ENCODE data around the gene TEX2.
"Not testable (repeated sequence)": the region's sequence is repeated elsewhere in the genome, so short reads cannot be mapped to it uniquely, and the experiment has no call there.

TEX2 gene

DNA sequence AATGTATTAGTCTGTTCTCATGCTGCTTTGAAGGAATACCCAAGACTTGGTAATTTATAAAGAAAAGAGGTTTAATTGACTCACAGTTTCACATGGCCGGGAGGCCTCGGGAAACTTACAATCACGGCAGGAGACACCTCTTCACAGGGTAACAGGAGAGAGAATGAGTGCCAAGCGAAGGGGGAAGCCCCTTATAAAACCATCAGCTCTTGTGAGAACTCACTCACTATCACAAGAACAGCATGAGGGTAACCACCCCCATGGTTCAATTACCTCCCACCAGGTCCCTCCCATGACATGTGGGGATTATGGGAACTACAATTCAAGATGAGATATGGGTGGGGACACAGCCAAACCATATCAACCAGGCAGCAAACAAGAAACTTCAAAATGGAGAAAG is 24.6 kb downstream of the TEX2 start:
- DNase-seq, result peak; percentile 72

DNA sequence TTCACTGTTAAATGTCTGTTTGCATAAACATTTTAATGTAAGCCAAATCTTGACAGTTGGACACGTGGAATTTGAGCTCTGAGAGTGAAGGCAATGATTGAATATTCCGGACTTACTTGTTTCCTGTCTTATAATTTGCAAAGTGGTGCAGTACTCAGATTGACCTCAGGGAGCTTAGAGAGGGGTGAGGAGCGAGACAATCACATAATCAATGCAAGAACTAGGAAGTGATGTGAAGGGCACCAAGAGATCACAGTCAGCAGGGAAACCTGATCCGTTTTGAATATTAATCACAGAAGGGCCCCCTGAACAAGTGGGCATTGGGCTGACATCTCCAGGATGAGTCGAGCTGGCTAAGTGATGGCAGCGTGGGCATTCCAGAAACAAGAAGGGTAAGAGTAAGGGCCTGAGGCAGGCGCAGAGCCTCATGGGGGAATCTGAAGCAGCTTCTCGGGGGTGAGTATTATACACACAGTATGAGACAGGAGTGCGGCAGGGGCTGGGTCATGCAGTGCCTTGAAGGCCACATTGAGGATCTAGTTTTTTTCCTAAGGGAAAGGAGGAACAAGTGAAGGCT is 26.1 kb downstream of the TEX2 start:
- DNase-seq, result no peak

DNA sequence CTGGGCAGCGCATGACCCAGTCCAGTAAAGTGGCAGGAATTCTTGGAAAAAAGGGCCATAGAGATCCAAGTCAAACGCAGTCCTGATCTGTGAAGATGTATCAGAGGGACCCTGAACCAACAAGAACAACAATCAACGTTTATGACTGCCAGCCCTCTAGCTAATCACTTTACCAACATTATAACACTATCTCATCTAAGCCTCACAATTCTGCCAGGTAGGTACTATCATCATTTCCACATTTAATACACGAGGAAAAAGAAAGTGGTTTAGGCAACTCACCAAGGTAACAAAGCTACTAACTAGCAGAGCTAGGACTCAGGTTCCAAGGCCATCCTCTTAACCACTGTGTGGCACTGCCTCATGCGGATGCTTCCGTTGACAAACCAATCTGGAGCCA is 28.1 kb downstream of the TEX2 start:
- DNase-seq, result no peak

DNA sequence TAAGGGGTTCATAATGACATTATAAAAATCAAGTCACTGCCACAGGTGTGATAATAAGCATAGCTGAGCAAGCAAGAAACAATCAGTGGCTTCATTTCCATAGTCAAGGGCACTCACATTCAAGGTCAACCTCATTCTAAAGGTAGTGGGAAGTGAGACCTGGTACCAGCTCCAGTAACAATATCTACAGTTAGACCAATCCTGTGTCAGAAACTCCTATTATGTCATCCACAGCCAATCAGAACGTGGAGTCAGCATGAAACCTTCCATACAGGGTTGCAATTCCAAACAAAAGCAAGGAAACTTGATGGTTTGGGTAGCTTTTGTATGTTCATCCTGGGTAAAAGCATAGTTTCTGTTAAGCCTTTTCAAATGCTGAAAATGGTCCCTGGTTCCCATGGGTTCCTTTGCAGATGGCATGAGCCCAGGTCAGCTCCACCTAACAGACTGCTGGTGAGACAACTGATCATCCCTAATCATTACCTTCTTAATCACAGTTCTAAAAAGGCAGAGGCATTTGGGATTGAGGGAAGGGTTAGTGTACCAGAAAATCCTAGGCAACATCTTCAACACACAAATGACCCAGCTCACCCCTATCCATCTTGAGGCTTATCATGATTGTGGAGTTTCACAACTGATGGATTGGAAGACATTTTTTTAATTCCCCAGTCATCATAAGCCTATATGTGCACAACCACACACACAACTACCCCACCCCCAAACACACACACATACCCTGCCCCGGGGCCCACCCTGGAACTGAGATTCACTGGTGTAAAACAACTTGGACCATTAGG is 30.4 kb downstream of the TEX2 start:
- DNase-seq, result no peak

DNA sequence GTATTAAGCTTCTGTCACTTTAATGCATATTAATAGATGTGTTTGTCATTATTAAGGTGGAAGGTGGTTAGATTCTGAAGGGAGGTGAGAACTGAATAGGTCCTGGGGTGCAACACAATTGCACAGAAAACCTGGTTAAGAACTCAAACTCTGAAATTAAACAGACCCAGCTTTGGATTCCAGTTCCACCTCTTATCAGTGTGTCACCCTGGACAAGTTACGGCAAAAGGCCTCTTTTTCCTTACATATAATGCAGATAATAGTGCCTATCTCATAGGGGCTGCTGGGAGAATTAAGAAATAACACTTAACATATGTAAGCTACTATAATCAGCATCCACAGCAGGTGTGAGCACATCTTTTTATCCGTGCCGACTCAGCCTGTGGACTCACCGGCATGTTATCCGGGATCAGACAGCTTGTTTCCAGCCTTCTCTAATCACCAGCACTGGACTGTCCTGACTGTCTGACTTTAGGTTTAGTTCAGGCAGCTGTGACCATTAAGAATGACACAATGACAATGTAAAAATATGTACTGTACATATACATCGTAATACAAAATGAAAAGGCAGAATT is 31.4 kb downstream of the TEX2 start:
- no peak for DNase-seq

DNA sequence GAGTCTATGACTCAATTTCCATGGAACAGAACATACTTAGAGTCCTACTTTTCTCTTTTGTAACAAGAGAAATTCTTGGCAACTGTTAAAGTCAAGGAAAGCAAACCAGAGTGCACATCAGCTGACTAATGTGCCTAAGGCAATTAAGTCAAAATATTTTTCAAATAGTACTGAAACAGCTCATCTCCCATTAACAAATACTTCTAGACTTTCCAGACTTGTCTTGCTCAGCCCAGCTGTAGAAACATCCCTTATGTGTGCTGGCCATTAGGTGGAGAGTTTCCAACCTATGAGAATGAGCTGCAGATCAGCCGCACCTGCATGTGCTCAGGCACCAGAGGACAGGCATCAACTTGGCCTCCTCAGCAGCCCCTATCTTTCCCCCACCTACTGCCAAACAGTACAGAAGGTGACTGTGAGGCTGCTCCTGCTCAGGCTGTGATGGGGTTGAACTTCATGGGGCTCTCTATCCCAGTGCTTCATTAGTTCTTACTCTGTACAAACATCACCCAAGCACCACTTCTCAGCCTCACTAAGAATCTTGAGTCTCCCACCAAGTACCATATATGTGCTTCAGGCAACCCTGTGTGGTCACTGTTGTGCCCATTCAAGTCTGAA is 32.2 kb downstream of the TEX2 start:
- DNase-seq, result no peak

DNA sequence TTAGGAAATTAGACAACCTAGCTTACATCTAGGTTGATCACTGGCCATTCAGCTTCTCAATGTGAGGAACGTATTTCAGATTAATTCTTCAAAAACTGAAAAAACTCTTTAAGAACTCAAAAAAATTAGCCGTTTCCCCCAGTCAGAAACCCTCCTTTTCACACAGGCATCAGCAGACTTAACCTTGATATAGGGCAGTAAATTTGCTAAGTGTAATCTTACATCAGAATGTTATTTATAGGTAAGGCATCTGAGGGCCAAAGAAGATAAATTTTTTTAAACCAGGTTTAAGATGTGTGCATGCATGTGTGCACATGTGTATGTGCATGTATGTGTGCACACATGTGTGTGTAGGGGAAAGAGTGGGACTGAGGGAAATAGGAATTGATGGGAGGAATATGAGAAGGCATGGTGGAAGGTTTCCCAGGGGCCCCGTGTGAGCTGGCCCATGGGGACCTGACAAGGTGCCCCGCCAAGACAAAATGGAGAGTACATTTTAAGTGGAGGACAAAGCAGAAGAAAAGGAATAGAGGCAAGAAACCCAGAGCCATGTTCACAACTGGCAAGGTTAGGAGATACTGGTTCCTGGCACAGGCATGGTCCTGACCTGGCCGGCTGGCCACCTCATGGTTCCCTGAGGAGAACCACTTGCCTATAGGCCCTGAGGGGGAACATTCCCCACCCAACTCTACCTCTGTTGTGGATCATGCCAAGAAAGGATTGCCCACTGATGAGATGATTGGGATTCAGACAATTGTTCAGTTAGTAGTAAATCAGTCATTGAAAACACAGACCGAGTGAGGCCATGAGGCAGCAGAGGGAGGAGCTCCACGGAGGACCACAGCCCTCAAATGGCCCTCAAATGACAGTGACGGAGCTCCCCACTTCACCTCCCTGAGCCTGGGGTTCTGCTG is 33.0 kb downstream of the TEX2 start:
- no peak for DNase-seq

DNA sequence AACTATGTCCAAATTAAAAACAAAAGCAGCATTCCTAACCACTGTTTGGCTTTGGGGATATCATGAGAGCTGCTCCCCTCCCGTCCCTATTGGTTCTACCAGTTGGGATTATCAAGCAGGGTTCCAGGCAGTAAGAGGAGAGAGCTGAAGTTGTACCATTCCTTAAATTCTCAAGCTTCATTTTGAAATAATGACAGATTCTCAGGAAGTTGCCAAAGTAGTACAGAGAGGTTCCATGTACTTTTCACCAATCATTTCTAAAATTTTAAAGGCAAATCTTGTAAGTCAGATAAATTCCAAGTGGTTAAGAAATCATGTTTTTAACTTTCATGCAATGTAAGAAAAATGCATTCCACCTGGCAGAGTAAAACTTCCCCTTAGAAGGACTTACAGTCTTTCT is 36.9 kb downstream of the TEX2 start:
- DNase-seq, result no peak

DNA sequence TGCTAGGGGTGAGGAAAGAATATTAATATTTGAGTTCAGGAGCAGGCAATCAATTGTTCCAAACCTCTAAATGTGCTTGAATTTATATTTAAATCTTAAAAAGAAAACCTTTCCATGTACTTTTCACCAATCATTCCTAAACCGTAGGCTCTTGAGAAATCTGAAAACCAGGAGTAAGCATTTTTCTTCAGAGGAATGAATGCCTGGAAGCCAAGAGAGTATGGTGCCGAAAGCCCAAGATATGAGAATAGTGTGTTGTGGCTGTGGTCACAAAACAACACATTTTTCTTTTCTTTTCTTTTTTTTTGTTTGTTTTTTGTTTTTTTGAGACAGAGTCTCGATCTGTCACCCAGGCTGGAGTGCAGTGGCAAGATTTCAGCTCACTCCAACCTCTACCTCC is 37.6 kb downstream of the TEX2 start:
- no peak for DNase-seq

DNA sequence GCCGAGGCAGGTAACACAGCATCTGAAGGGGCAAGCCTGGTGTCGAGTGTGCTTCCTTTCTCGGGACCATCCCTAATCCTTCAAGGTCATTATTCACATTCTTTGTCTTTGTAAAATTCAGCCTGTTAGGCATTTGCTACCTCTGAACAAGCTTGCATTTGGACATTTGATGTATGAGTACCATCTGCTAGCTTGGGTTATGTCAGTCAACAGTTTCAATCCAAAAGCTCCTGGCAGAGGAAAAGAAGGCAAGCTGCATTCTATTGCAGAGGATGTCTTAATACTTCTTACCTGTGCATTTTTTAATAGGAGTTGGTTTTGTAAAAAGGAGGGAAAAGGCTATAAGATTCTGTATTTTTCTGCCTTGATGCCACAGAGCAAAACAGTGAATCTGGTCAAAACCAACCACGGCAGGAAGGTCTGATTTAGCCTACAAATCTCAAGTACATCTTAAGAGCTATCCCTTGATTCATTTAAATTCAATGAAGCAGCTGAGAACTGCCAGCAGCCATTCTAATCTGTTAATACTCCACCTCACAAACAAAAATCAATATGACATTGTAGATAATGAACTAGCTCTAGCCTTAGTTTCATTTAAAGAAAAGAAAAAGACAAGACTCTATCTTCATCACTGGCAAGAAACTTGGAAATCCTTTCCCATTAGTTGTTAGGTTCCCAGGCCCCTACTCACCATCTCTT is 39.0 kb downstream of the TEX2 start:
- no peak for DNase-seq

DNA sequence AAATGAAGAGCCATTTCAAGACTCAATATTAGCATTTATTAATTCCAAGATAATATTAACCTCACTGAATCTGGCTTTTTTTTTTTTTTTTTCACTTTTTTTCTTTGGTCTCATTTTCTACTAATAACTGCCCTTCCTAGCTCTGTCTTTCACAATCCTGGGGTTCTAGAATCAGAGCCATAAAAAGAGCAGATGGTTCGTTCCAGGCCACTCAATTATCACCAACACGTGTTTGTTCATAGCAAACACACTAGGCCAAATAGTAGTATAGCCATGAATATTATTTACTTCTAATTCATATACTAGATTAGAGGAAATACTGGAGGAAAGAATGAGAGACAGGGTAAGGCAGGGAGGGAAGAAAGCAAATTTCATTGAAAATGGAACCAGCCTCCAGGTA is 39.8 kb downstream of the TEX2 start:
- no peak for DNase-seq

DNA sequence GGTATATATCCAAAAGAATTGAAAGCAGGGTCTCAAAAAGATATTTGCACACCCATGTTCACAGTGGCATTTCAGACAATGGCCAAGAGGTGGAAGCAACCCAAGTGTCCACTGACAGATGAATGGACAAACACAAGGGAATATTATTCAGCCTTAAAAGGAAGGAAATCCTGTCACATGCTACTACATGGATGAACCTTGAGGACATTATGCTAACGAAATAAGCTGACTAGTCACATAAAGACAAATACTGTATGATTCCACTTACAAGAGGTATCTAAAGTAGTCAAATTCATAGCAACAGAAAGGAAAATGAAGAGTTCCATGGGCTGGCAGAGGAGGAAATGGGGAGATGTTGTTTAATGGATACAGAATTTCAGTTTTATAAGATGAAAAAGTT is 41.4 kb downstream of the TEX2 start:
- no peak for DNase-seq

DNA sequence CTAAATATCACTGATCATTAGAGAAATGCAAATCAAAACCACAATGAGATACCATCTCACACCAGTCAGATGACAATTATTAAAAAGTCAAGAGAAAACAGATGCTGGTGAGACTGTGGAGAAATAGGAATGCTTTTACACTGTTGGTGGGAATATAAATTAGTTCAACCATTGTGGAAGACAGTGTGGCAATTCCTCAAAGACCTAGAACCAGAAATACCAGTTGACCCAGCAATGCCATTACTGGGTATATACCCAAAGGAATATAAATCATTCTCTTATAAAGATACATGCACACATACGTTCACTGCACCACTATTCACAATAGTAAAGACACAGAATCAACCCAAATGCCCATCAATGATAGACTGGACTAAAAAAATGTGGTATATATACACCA is 42.5 kb downstream of the TEX2 start:
- not testable (repeated sequence) for DNase-seq

DNA sequence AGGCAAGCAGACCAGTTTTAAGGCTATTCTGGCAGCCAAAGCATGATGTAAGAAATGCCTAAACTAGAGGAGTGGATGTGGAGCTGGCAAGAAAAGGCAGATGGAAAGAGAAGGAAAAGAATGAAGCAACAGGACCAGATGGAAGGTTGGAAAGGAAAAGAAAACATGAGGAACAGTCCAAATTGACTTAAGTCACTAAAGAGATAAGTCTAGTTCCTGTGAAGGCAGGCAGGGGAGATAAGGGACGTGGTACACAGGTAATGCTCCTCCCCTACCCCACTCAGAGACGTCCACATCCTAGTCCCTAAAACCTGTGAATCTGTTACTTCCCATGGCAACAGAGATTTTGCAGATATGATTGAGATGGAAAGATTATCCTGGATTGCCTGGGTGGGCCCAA is 43.5 kb downstream of the TEX2 start:
- DNase-seq, result no peak

DNA sequence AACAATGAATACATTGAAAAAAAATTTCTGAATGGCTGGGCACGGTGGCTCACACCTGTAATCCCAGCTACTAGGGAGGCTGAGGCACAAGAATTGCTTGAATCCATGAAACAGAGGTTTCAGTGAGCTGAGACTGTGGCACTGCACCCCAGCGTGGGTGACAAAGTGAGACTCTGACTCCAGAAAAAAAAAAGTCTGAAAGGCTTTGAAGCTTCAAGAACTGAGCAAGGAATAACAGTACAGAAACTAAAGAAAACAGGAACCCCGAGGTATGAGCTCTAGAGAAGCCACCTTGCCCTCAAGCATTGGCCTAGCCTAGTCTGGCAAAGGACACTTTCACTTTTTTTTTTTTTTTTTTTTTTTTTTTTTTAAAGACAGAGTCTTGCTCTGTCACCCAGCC is 45.0 kb downstream of the TEX2 start:
- peak; percentile 70 for DNase-seq

DNA sequence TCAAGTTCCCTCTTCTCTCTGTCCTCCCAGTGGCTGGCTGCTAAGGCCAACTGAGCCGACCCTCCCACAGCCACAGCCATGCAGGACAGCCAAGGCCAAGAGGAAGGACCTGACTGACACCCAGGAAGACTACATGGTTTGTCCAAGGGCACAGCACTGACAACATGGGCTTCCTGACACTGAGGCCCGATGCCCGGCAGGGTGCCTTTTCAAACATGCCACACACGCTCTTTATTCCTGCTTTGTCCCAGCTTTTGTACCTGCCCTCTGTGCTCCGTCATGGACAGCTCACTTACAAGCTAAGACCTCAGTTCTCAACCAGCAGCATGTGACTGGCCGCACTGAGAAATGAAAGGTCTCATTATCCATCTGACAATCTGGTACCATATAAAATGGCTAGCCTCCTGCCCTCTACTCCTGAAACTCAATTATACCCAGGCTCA is 45.8 kb downstream of the TEX2 start:
- DNase-seq, result no peak

DNA sequence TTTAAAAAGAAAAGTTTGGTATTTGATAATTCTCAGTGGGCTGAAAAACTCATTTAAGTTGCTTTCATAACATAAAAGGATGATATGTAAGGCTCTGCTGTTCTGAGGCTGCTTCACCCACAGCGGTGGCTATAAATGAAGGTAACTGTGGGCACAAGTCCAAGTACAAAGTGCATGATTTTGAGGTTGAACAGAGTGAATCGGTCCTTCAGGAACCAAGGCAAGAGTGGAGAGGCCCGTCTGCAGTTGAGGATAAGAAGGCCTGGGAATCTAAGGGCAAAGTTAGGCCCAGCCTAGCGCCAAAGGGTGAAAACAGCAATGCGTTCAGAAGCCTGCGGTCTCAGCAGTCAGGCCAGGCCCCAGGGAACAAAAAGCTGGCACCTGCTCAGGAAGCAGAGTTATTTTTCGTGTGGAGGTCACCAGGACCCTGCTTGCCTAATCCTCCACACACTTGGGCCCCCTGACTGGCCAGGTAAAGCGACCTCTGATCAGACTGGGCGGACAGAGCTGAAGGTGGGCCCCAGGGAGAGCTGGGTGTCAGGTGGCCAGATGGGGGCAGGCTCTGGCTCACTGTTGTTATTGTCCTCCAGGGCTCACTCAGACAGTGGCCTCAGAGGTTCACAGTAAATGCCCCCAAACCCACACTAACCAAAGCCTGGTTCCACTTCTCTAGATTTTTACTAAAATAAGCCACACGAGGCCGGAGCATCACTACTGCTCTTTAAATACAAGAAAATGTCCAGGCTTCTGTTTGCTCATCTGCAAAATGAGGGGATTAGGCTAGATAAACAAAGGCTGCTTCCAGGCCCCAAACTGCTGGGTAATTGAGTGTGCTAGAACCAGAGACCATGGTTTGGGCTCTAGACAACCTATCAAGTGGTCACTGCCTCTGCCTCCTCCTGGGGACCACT is 46.5 kb downstream of the TEX2 start:
- DNase-seq, result no peak

DNA sequence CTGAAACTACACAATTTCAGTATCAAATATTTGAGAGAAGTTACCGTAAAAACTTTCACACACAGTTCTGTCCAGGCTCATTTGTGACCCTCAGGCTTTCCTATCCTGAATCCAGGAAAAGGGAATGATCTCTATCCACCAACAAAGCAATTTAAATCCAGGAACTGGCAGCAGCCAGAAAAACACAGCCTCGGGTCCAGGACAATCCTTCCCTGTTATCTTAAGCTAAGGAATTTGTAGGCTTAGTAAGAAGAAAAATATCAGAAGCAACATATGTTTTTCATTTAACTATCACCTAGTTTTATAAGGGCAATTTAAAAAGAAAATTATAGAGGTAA is 47.1 kb downstream of the TEX2 start:
- DNase-seq, result no peak

DNA sequence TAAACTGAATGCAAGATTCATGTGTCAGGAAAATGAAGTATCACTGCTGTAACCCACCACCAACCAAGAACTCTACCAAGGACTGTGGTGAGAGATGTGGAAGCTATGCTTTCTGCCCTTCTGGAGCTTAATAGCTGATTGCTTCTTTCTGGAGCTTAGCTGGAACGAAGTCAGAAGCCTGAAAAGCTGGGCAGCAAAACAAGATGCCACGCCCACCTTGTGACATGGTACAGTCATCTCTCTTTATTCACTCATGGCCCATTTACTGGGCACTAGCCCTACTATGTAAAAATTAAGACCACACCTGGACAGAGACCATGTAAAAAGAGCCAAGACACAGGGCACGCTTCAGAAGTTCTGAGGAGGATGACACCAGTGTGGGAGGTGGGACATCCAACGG is 48.1 kb downstream of the TEX2 start:
- no peak for DNase-seq

DNA sequence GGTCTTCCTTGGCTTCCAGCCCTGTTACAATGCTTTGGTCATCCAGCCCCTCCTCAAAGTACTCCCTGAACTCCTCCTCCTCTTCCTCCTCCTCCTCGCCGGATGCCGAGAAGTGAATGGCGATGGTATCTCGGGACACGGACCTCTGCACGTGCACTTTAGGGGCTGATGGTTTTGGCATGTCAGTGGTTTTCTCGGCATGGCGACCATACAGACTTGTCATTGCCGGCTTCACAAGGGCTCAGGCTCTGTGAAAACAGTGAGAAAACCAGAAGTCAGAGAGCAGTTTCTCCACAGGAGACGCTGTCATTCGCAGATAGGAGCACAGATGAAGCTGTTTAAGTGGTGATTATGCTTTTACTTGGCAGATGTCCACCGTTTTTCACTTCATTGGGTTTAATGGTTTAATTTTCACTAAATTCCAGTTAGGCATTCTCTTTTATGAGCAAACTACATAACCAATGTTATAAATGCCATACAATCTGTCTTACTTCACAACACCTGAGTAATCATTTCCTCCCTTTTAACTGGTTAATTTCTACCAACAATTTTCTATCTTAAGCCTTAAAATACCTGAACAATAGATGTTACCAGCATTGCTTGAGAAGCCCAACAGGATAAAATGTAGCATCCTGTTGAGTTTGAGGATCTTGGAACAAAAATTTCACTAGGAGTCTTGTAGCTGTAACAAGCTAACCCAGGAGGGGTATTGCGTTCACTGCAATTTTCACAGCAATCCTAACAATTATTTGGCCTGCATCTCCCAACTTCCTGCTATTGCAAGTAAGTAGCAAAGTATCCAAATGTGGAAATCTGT is 48.9 kb downstream of the TEX2 start:
- no peak for DNase-seq
